CD4-positive, alpha-beta T cell treated with Interferon alpha-2 for 1 hour (primary cell): ENCODE results near the gene PALLD.
A peak's percentile ranks its signal among the peaks of the same experiment; 100 is the strongest.

Source experiments
- DNase-seq, 2 donors: peaks; one replicate each; pipeline ENCODE4 v3.0.0-alpha.2; 2020 to 2022

Gene PALLD

GRCh38 chr4:168560184-168561180 is 63.6 kb downstream of the PALLD start:
- no peak for DNase-seq

GRCh38 chr4:168562041-168562571 is 65.3 kb downstream of the PALLD start:
- DNase-seq, result no peak

GRCh38 chr4:168564023-168564422 is 67.2 kb downstream of the PALLD start:
- DNase-seq, result no peak

GRCh38 chr4:168565130-168565529 is 68.3 kb downstream of the PALLD start:
- DNase-seq, result no peak

- no peak for DNase-seq
These were observed 69.9 kb downstream of the PALLD start for GRCh38 chr4:168566726-168567125.

- no peak for DNase-seq
These were observed 72.4 kb downstream of the PALLD start for GRCh38 chr4:168569066-168569930.

GRCh38 chr4:168569931-168570276 is 73.1 kb downstream of the PALLD start:
- DNase-seq, result no peak

- DNase-seq, result no peak
These were observed 73.6 kb downstream of the PALLD start for GRCh38 chr4:168570466-168570865.

- DNase-seq, result no peak
These were observed 75.2 kb downstream of the PALLD start for GRCh38 chr4:168572002-168572401.

- no peak for DNase-seq
These were observed 77.0 kb downstream of the PALLD start for GRCh38 chr4:168573870-168574269.

GRCh38 chr4:168574581-168575295 is 77.9 kb downstream of the PALLD start:
- no peak for DNase-seq

- DNase-seq, result no peak
These were observed 78.6 kb downstream of the PALLD start for GRCh38 chr4:168575473-168575872.

- no peak for DNase-seq
These were observed 80.8 kb downstream of the PALLD start for GRCh38 chr4:168577624-168578023.

- no peak for DNase-seq
These were observed 83.4 kb downstream of the PALLD start for GRCh38 chr4:168580228-168580627.

- DNase-seq, result no peak
These were observed 87.5 kb downstream of the PALLD start for GRCh38 chr4:168584321-168584771.

GRCh38 chr4:168585168-168586091 is 88.6 kb downstream of the PALLD start:
- peak in 1 of 2 donors; percentile 1 for DNase-seq

- no peak for DNase-seq
These were observed 90.1 kb downstream of the PALLD start for GRCh38 chr4:168586926-168587325.

- no peak for DNase-seq
These were observed 90.7 kb downstream of the PALLD start for GRCh38 chr4:168587411-168588125.

- DNase-seq, result no peak
These were observed 92.2 kb downstream of the PALLD start for GRCh38 chr4:168588916-168589531.

GRCh38 chr4:168592676-168593075 is 95.8 kb downstream of the PALLD start:
- DNase-seq, result no peak
